AG04449 (cell line): ENCODE measurements around the gene PHF20.
"Not testable (repeated sequence)": the region's sequence is repeated elsewhere in the genome, so short reads cannot be mapped to it uniquely, and the experiment has no call there.

Experiments used
- CTCF ChIA-PET: fragments of 350-600 bp; formaldehyde crosslinking; extraction: SDS; loops from one replicate; lab custom pipeline; 2021; ENCODE audit warnings: antibody characterized with exemption; lab: Yijun Ruan, JAX
- POLR2A ChIA-PET: fragments of 400-600, 350-600 bp; formaldehyde crosslinking; extraction: SDS; loops from one replicate; lab custom pipeline; 2020; ENCODE audit warnings: antibody characterized with exemption, inconsistent platforms; lab: Yijun Ruan, JAX
- DNase-seq: peaks from one replicate; pipeline ENCODE4 v3.0.0-alpha.2; 2010; ENCODE audit warnings: low read depth, low spot score
- H3K4me3 ChIP-seq: 2 replicates; pipeline ENCODE4 v1.5.1; 2011; ENCODE audit warnings: low read depth, mild to moderate bottlenecking, control low read depth, low read length
- TF ChIP-seq, protein P1 (sequence below): IDR thresholded peaks from one replicate; pipeline ENCODE4 v1.5.1; 2011; ENCODE audit warnings: mild to moderate bottlenecking, moderate library complexity, low read length, control low read depth, inconsistent platforms; ENCODE audit not compliant: insufficient read depth; ENCODE audit errors: missing control alignments

The PHF20 gene

DNA sequence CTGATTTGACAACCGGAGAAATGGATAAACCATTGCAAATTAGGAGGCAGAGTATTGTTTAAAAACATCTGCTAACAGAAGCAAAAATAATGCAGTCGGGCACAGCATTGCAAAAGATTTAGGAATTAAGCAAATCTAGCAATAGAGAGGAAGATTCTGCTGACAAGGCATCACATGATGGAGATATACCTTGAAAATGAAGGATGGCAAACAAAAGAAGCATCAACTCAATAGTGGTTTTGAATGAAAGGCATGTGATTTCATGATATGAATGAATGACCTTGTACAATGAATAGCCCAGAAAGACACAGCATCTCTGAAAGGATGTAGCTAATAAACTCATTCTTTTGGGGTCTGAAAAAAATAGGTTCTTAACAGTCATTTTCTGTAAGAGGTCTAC, 21.2 kb upstream of the PHF20 start:
- POLR2A ChIA-PET: interaction anchor here (1.1 kb wide), 1 partner anchor 8 kb away, joined by 3 read pairs; the partner anchor contains the start of gene RBM39

DNA sequence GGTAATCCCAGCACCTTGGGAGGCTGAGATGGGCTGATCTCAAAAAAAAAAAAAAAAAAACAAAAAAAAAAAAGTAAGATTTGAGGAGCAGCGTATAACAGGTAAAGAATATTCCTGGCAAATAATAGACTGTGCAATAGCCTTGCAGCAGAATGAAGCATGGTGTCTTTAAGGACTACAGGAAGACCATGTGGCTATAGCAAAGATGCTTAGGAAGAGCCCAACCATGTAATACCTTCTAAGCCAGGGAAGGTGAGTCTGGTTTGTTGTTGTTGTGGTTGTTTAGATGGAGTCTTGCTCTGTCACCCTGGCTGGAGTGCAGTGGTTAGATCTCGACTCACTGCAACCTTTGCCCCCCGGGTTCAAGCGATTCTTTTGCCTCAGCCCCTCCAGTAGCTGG, 15.4 kb upstream of the PHF20 start:
- ChIA-PET POLR2A (no interaction called here), CTCF (interaction anchor here (0.9 to 1.7 kb wide), 2 partner anchors 14 to 16 kb away, joined by 3 read pairs; partner anchors contain the start of gene RBM39)
- H3K4me3 ChIP-seq: no peak overlapping the region
- DNase-seq: no peak
- TF ChIP-seq, protein P1, sequence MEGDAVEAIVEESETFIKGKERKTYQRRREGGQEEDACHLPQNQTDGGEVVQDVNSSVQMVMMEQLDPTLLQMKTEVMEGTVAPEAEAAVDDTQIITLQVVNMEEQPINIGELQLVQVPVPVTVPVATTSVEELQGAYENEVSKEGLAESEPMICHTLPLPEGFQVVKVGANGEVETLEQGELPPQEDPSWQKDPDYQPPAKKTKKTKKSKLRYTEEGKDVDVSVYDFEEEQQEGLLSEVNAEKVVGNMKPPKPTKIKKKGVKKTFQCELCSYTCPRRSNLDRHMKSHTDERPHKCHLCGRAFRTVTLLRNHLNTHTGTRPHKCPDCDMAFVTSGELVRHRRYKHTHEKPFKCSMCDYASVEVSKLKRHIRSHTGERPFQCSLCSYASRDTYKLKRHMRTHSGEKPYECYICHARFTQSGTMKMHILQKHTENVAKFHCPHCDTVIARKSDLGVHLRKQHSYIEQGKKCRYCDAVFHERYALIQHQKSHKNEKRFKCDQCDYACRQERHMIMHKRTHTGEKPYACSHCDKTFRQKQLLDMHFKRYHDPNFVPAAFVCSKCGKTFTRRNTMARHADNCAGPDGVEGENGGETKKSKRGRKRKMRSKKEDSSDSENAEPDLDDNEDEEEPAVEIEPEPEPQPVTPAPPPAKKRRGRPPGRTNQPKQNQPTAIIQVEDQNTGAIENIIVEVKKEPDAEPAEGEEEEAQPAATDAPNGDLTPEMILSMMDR: no peak

More for the DNA sequence above, 21.2 kb upstream of the PHF20 start:
- CTCF ChIA-PET: interaction anchor here (1.5 kb wide), 1 partner anchor 204 kb away, joined by 4 read pairs; the partner anchor contains the start of gene SCAND1
- DNase-seq: no peak
- no peak overlapping the region for H3K4me3 ChIP-seq
- TF ChIP-seq, protein P1: no peak

DNA sequence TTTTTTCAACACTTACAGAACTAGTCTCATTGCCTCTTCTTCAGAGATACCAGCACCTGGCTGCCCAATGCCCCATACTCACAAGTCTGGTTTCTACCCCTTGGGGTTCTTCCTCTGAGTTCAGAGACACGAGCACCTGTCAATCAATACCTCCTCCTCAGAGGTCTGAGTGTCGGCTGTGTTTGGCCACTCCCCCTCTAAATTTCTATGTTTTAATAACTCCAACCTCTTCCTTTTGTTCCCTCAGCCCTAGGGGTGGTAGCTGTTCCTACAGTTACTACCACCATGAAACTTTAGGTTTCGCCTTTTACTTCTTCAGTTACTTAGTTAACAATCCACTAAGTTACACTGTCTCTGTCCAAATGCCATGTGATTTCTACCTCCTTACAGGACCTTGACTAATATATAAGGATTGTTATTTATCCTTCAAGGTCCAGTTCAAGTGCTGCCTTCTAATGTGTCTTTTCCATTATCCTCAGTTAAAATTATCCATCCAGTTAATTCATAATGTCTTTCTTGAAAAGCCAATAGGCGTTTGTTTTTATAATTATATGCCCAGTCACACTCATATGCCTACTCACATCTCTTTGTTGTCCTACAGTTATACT, 14.6 kb upstream of the PHF20 start:
- no peak for DNase-seq
- TF ChIP-seq, protein P1: no peak
- CTCF ChIA-PET: interaction anchor here (0.9 kb wide), 1 partner anchor 15 kb away, joined by 3 read pairs; no protein-coding TSS in a partner anchor
- POLR2A ChIA-PET: no interaction called here
- no peak overlapping the region for H3K4me3 ChIP-seq

DNA sequence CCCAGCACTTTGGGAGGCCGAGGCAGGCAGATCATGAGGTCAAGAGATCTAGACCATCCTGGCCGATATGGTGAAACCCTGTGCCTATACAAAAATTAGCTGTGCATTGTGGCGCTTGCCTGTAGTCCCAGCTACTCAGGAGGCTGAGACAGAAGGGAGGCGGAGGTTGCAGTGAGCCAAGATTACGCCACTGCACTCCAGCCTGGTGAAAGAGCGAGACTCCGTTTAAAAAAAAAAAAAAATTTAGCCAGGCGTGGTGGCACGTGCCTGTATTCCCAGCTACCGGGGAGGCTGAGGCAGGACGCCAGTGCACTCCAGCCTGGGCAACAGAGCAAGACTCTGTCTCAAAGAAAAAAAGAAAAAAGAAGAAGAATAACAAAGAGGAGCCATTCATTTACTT, 10.3 kb upstream of the PHF20 start:
- POLR2A ChIA-PET, DNase-seq, CTCF ChIA-PET, H3K4me3 ChIP-seq: not testable (repeated sequence)

DNA sequence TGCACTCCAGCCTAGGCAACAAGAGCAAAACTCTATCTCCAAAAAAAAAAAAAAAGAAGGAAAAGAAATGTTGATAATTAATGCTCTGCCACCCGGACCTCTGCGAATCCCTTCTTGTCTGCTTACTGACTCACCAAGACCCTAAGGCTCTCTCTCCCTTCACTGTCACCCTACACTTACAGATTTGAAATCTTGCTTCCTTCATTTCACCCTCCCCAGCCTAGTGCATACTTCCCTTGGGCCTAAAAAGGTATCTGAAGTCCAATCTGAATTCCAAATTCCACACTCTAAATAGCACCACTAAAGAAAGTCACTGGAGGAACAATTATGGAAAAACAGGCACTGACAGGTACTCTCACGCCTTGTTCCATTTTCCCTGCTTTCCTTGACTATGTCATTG, 9.4 kb upstream of the PHF20 start:
- ChIA-PET POLR2A (no interaction called here), CTCF (no interaction called here)
- TF ChIP-seq, protein P1: no peak
- no peak overlapping the region for H3K4me3 ChIP-seq
- no peak for DNase-seq

DNA sequence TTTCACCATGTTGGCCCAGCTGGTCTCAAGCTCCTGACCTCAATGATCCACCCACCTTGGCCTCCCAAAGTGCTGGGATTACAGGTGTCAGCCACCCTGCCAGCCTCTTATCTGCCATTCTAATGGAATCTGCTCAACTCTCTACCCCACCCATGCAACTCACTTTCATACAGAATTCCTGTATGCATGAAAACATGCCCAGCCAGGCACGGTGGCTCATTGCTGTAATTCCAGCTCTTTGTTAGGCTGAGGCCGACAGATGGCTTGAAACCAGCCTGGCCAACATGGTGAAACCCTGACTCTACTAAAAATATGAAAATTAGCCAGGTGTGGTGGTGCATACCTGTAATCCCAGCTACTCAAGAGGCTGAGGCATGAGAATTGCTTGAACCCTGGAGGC, 6.9 kb upstream of the PHF20 start:
- DNase-seq, CTCF ChIA-PET, POLR2A ChIA-PET, H3K4me3 ChIP-seq: not testable (repeated sequence)

DNA sequence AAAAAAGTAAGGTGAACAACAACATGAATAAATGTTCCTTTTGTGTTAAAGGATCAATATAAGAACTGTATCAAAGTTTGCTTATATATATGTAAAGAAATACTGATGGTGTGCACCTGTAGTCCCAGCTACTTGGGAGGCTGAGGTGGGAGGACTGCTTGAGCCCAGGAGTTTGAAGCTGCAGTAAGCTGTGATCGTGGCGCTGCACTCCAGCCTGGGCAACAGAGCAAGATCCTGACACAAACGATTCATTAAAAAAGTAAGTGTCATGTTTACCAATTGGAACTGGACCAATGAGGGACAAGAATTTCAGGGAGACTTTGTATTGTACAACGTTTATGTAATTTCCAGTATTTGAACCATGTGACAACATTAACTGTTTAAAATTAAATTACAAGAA, 5.0 kb upstream of the PHF20 start:
- ChIA-PET CTCF (no interaction called here), POLR2A (no interaction called here)
- TF ChIP-seq, protein P1: no peak
- H3K4me3 ChIP-seq: no peak overlapping the region
- no peak for DNase-seq
